K562 (cell line): Measurements from ENCODE around the gene DGCR8. TPM values are rescaled to one million over a fixed set of nuclear protein-coding genes. Genes with fewer than 3 reads are reported as not detected.

Source experiments
- BCOR ChIP-seq: fragments of 450-650 bp; IDR thresholded peaks from 2 replicates; pipeline ENCODE4 v1.6.1; 2016
- CBX1 ChIP-seq: sonication (generic); IDR thresholded peaks from 2 replicates; pipeline ENCODE4 v1.6.1; 2016; ENCODE audit warnings: antibody characterized with exemption, low read depth, mild to moderate bottlenecking
- CGGBP1 ChIP-seq: fragments of 250-450 bp; sonication (Bioruptor Pico); IDR thresholded peaks from 2 replicates; pipeline ENCODE4 v1.9.0; 2021; ENCODE audit warnings: mild to moderate bottlenecking
- CREB1 ChIP-seq, 2 experiments: sonication (generic) in 1 of 2; formaldehyde crosslinking in 1 of 2; IDR thresholded peaks; 2 replicates each; pipeline versions ENCODE4 v1.6.1 to v1.8.0; 2012 to 2022; ENCODE audit warnings: inconsistent platforms in 1 of 2, mild to moderate bottlenecking in 1 of 2, missing genetic modification reagents in 1 of 2, moderate library complexity in 1 of 2
- CTCFL ChIP-seq: IDR thresholded peaks from 2 replicates; pipeline ENCODE4 v1.6.1; 2011; ENCODE audit warnings: borderline replicate concordance, low read depth, mild to moderate bottlenecking, moderate library complexity, low read length; ENCODE audit not compliant: insufficient read depth, poor library complexity, severe bottlenecking
- ETV1 ChIP-seq: fragments of 450-650 bp; conservative IDR thresholded peaks from 2 replicates; pipeline ENCODE4 v1.6.1; 2016; ENCODE audit warnings: missing genetic modification characterization, control low read depth, low read depth, missing compliant biosample characterization
- HOXB6 ChIP-seq: fragments of 250-450 bp; sonication (Bioruptor Pico); IDR thresholded peaks from 2 replicates; pipeline ENCODE4 v1.5.1; 2022; ENCODE audit warnings: mild to moderate bottlenecking, borderline replicate concordance
- L3MBTL2 ChIP-seq: fragments of 450-650 bp; IDR thresholded peaks from 2 replicates; pipeline ENCODE4 v1.6.1; 2016; ENCODE audit warnings: mild to moderate bottlenecking, moderate library complexity
- NR0B1 ChIP-seq: fragments of 450-650 bp; IDR thresholded peaks from one replicate; pipeline ENCODE4 v1.6.1; 2018; ENCODE audit warnings: mild to moderate bottlenecking, moderate library complexity; ENCODE audit not compliant: partially characterized antibody
- POLR2AphosphoS2 ChIP-seq: IDR thresholded peaks from 2 replicates; pipeline ENCODE4 v1.6.1; 2012; ENCODE audit warnings: low read length, improper control_type of control experiment
- SETDB1 ChIP-seq: IDR thresholded peaks from one replicate; pipeline ENCODE4 v1.6.1; 2012; ENCODE audit warnings: low read length, control low read depth, inconsistent platforms
- SIN3B ChIP-seq: fragments of 450-650 bp; IDR thresholded peaks from 2 replicates; pipeline ENCODE4 v1.6.1; 2017; ENCODE audit warnings: low read depth, mild to moderate bottlenecking, moderate library complexity
- TAF15 ChIP-seq: fragments of 200-400 bp; formaldehyde crosslinking; IDR thresholded peaks from 2 replicates; pipeline ENCODE4 v1.6.1; 2017; ENCODE audit warnings: mild to moderate bottlenecking, low read depth, low read length, moderate library complexity
- TAF7 ChIP-seq: fragments of 450-650 bp; IDR thresholded peaks from 2 replicates; pipeline ENCODE4 v1.6.1; 2016; ENCODE audit warnings: missing genetic modification characterization, missing compliant biosample characterization
- TCF15 ChIP-seq: fragments of 250-450 bp; sonication (Bioruptor Pico); IDR thresholded peaks from 2 replicates; pipeline ENCODE4 v1.8.0; 2022; ENCODE audit warnings: moderate library complexity, mild to moderate bottlenecking, inconsistent platforms
- TCF7 ChIP-seq: sonication (generic); IDR thresholded peaks from 2 replicates; pipeline ENCODE4 v1.6.1; 2016; ENCODE audit warnings: antibody characterized with exemption, borderline replicate concordance
- ZFP91 ChIP-seq: sonication (generic); formaldehyde crosslinking; IDR thresholded peaks from 2 replicates; pipeline ENCODE4 v1.8.0; 2022; ENCODE audit warnings: mild to moderate bottlenecking, missing genetic modification reagents
- ZNF408 ChIP-seq: fragments of 250-450 bp; sonication (Bioruptor Pico); IDR thresholded peaks from 2 replicates; pipeline ENCODE4 v1.4.0; 2020; ENCODE audit warnings: low read depth, mild to moderate bottlenecking, moderate library complexity
- ZNF695 ChIP-seq: fragments of 450-650 bp; formaldehyde crosslinking; IDR thresholded peaks from 2 replicates; pipeline ENCODE4 v1.4.0; 2020; ENCODE audit warnings: mild to moderate bottlenecking, moderate library complexity
- ZNF696 ChIP-seq: fragments of 250-450 bp; sonication (Bioruptor Pico); conservative IDR thresholded peaks from 2 replicates; pipeline ENCODE4 v1.4.0; 2020; ENCODE audit warnings: mild to moderate bottlenecking, moderate library complexity
- ZNF717 ChIP-seq: fragments of 250-450 bp; sonication (Bioruptor Pico); IDR thresholded peaks from 2 replicates; pipeline ENCODE4 v1.5.0; 2021
- ZNF76 ChIP-seq: fragments of 250-450 bp; sonication (Bioruptor Pico); IDR thresholded peaks from 2 replicates; pipeline ENCODE4 v1.4.0; 2020; ENCODE audit warnings: mild to moderate bottlenecking, moderate library complexity, borderline replicate concordance
- polyA plus RNA-seq, 8 experiments: library from polyadenylated mRNA; depleted of rRNA in 4 of 8; stranded (reverse) in 5 of 8; unstranded in 3 of 8; fragments of >200 nt; fragmentation: Nextera tagmentation in 2 of 8; fragmentation: Illumina TruSeq in 1 of 8; extraction: Ambion mirVana in 2 of 8; extraction: Trizol in 1 of 8; gene quantifications; 2 replicates each; pipeline versions ENCODE4 v1.2.1 to v1.2.3, GENCODE V29; 2011 to 2014; ENCODE audit warnings: inconsistent platforms in 1 of 8, missing spikeins in 1 of 8
- total RNA-seq, 7 experiments: library from RNA; depleted of rRNA in 6 of 7; stranded (reverse); fragments of >200 nt in 6 of 7; fragmentation: Illumina TruSeq in 2 of 7; extraction: Trizol in 2 of 7; gene quantifications; 2 replicates each; pipeline versions ENCODE4 v1.2.1 to v1.2.3, GENCODE V29; 2011 to 2021; ENCODE audit warnings: low replicate concordance in 1 of 7

Gene DGCR8
- total and polyA plus RNA-seq, 9 of the 15 experiments (the other 6 are each of a cell fraction or from before 2014, with no cell fraction given), result 5.9 to 144 (median 80.1) TPM

GRCh38 chr22:20156611-20157429, 76.8 kb downstream of the DGCR8 start (continued):
- no peak for TF ChIP-seq TCF15 (CRISPR knock-in tag)
- TF ChIP-seq NR0B1, result no peak
- TF ChIP-seq CGGBP1 (CRISPR knock-in tag), result peak; percentile 90; the same call in 1 of the 2 replicates
- no peak for TF ChIP-seq ZNF696 (CRISPR knock-in tag)
- peak; percentile 87 for TF ChIP-seq TAF15
- no peak for TF ChIP-seq ZNF408 (CRISPR knock-in tag)
- TF ChIP-seq ETV1, result no peak
- TF ChIP-seq ZFP91 (CRISPR knock-in tag), result peak; percentile 52; the same call in 1 of the 2 replicates
- no peak for TF ChIP-seq CREB1 (IDR thresholded peaks at IDR 0.05)
- TF ChIP-seq CREB1 (CRISPR knock-in tag; IDR thresholded peaks at IDR 0.05), result peak; percentile 53
- TF ChIP-seq TCF7, result peak; percentile 22; the same call in 1 of the 2 replicates
- TF ChIP-seq HOXB6 (CRISPR knock-in tag), result peak; percentile 87
- TF ChIP-seq L3MBTL2, result peak; percentile 76
- no peak for TF ChIP-seq ZNF695 (CRISPR knock-in tag)
- no peak for TF ChIP-seq TAF7
- peak; percentile 42 for TF ChIP-seq CTCFL
- TF ChIP-seq POLR2AphosphoS2, result no peak
- peak; percentile 86 for TF ChIP-seq SETDB1
- peak; percentile 83; the same call in 1 of the 2 replicates for TF ChIP-seq ZNF76 (CRISPR knock-in tag)
- TF ChIP-seq SIN3B, result peak; percentile 82; the same call in 1 of the 2 replicates
- 0 out of 2 replicates have a peak, but pooled peaks have one; percentile 72 for TF ChIP-seq CBX1
- peak; percentile 52; the same call in 1 of the 2 replicates for TF ChIP-seq BCOR
- TF ChIP-seq ZNF717 (CRISPR knock-in tag), result peak; percentile 76; the same call in 1 of the 2 replicates
